PC-3 (cell line): ENCODE measurements around the gene UBE2QL1. TPM values are rescaled to one million over a fixed set of nuclear protein-coding genes. Genes with fewer than 3 reads are reported as not detected.

Experiments used
- ATAC-seq: fragments of 200-7000 bp; cut with Tn5 transposase; 2 replicates; pipeline ENCODE4 v1.9.1; 2020; ENCODE audit warnings: mild to moderate bottlenecking, moderate library complexity
- BruUV-seq: library from RNA; stranded (reverse); fragments of 400-500 nt; replicated peaks from 2 replicates; lab custom pipeline; 2021; lab: Mats Ljungman, UMichigan
- CTCF ChIA-PET: fragments of 300-600 bp; sonication (Branson Sonifier 250); formaldehyde crosslinking; loops from one replicate; lab custom pipeline; 2022; ENCODE audit warnings: antibody characterized with exemption; lab: Charles Lee
- POLR2A ChIA-PET: fragments of 300-600 bp; sonication (Branson Sonifier 250); formaldehyde crosslinking; loops from one replicate; lab custom pipeline; 2022; ENCODE audit warnings: antibody characterized with exemption; ENCODE audit not compliant: unreplicated experiment; lab: Charles Lee
- DNase-seq: peaks from one replicate; pipeline ENCODE4 v3.0.0-alpha.2; 2015
- H2AFZ ChIP-seq: fragments of 300-600 bp; sonication (generic); 2 replicates; pipeline ENCODE4 v1.6.0; 2016; ENCODE audit warnings: antibody characterized with exemption, low read length
- H3F3A ChIP-seq: fragments of 300-600 bp; sonication (generic); one replicate; pipeline ENCODE4 v1.6.0; 2017; ENCODE audit warnings: antibody characterized with exemption, low read length, control low read depth, mild to moderate bottlenecking; ENCODE audit not compliant: unreplicated experiment
- H3K27ac ChIP-seq: fragments of 300-600 bp; sonication (generic); 2 replicates; pipeline ENCODE4 v1.5.1; 2016; ENCODE audit warnings: mild to moderate bottlenecking, low read length
- H3K27me3 ChIP-seq: fragments of 300-600 bp; sonication (generic); 2 replicates; pipeline ENCODE4 v1.6.1; 2016; ENCODE audit warnings: low read length, mixed read lengths
- H3K36me3 ChIP-seq: fragments of 300-600 bp; sonication (generic); 2 replicates; pipeline ENCODE4 v1.6.1; 2016; ENCODE audit warnings: low read depth, mixed run types, low read length, mixed read lengths
- H3K4me1 ChIP-seq: fragments of 300-600 bp; sonication (generic); 2 replicates; pipeline ENCODE4 v1.5.1; 2016; ENCODE audit warnings: low read length; ENCODE audit not compliant: insufficient read depth
- H3K4me2 ChIP-seq: fragments of 300-600 bp; sonication (generic); 2 replicates; pipeline ENCODE4 v1.6.0; 2016; ENCODE audit warnings: low read length
- H3K4me3 ChIP-seq: fragments of 300-600 bp; sonication (generic); 2 replicates; pipeline ENCODE4 v1.5.1; 2016; ENCODE audit warnings: mild to moderate bottlenecking, low read length, mixed read lengths
- H3K79me2 ChIP-seq: fragments of 300-600 bp; sonication (generic); 2 replicates; pipeline ENCODE4 v1.6.1; 2017; ENCODE audit warnings: low read length, mixed read lengths
- H3K9ac ChIP-seq: fragments of 300-600 bp; sonication (generic); 2 replicates; pipeline ENCODE4 v1.6.0; 2016; ENCODE audit warnings: mild to moderate bottlenecking, low read length
- H3K9me2 ChIP-seq: fragments of 300-600 bp; sonication (generic); replicated peaks from 2 replicates; pipeline ENCODE4 v1.6.1; 2016; ENCODE audit warnings: mixed run types, low read length, mixed read lengths
- H3K9me3 ChIP-seq: fragments of 300-600 bp; sonication (generic); 2 replicates; pipeline ENCODE4 v1.6.1; 2016; ENCODE audit warnings: low read length, mixed read lengths
- H4K20me1 ChIP-seq: fragments of 300-600 bp; sonication (generic); 2 replicates; pipeline ENCODE4 v1.6.1; 2016; ENCODE audit warnings: low read length, mixed read lengths
- CTCF ChIP-seq: fragments of 300-600 bp; sonication (generic); conservative IDR thresholded peaks from 2 replicates; pipeline ENCODE4 v1.5.1; 2017; ENCODE audit warnings: antibody characterized with exemption, low read depth, mild to moderate bottlenecking, low read length
- EZH2 ChIP-seq: fragments of 300-600 bp; sonication (generic); IDR thresholded peaks from one replicate; pipeline ENCODE4 v1.6.1; 2017; ENCODE audit warnings: antibody characterized with exemption, mild to moderate bottlenecking, low read length; ENCODE audit not compliant: unreplicated experiment
- EZH2phosphoT487 ChIP-seq: fragments of 300-600 bp; sonication (generic); IDR thresholded peaks from 2 replicates; pipeline ENCODE4 v1.6.1; 2018; ENCODE audit warnings: mild to moderate bottlenecking, antibody characterized with exemption, low read length, borderline replicate concordance
- intact Hi-C: fragments of 100-400 bp; cut with micrococcal nuclease; formaldehyde crosslinking; loops from 2 replicates; pipeline ENCODE4 v1.9.0; 2023
- total RNA-seq: library from RNA; depleted of rRNA; stranded (reverse); fragments of >200 nt; gene quantifications from 2 replicates; pipeline ENCODE4 v1.2.3, GENCODE V29; 2014

Gene UBE2QL1
- total RNA-seq, 1 experiment from 2014 or later = 8.8 TPM

- H3K27ac ChIP-seq = no peak overlapping the region
- intact Hi-C loops = no loop called here
- POLR2A ChIA-PET = no interaction called here
- H3K4me3 ChIP-seq = no peak overlapping the region
- no peaks in the 10 kb centered on the region for H3K9me3 ChIP-seq
- no peaks in the 10 kb centered on the region for H3K4me1 ChIP-seq
- H3K79me2 ChIP-seq = no peaks in the 10 kb centered on the region
- H3K9me2 ChIP-seq = no peaks in the 10 kb centered on the region
- H3F3A ChIP-seq = no peaks in the 10 kb centered on the region
- no peak for ATAC-seq
- BruUV-seq = no TSS peak
- no peaks in the 10 kb centered on the region for H3K36me3 ChIP-seq
- CTCF ChIA-PET = no interaction called here
- H3K9ac ChIP-seq = no peak overlapping the region
- no peaks in the 10 kb centered on the region for H4K20me1 ChIP-seq
- DNase-seq = no peak
- H2AFZ ChIP-seq = no peak overlapping the region
- TF ChIP-seq CTCF (no peak), EZH2phosphoT487 (no peak), EZH2 (no peak)
- H3K27me3 ChIP-seq = no peaks in the 10 kb centered on the region
- no peak overlapping the region for H3K4me2 ChIP-seq
Measured at GRCh38 chr5:6484899-6485298, 36.2 kb downstream of the UBE2QL1 start.

- Histone ChIP-seq H3K79me2 (no peaks in the 10 kb centered on the region), H3K36me3 (no peaks in the 10 kb centered on the region), H2AFZ (no peak overlapping the region), H3K4me1 (no peaks in the 10 kb centered on the region), H3K4me2 (no peak overlapping the region), H3K27ac (no peak overlapping the region), H3K9ac (no peak overlapping the region), H3K27me3 (no peaks in the 10 kb centered on the region), H3F3A (no peaks in the 10 kb centered on the region), H3K9me3 (no peaks in the 10 kb centered on the region), H4K20me1 (no peaks in the 10 kb centered on the region), H3K9me2 (no peaks in the 10 kb centered on the region), H3K4me3 (no peak overlapping the region)
- no peak for DNase-seq
- POLR2A ChIA-PET = no interaction called here
- intact Hi-C loops = no loop called here
- TF ChIP-seq CTCF (no peak), EZH2 (no peak), EZH2phosphoT487 (no peak)
- BruUV-seq = no TSS peak
- no peak for ATAC-seq
- CTCF ChIA-PET = no interaction called here
Measured at GRCh38 chr5:6485441-6485840, 36.8 kb downstream of the UBE2QL1 start.

GRCh38 chr5:6486074-6486473, 37.4 kb downstream of the UBE2QL1 start:
- Histone ChIP-seq H3K9me2 (no peaks in the 10 kb centered on the region), H3K9me3 (no peaks in the 10 kb centered on the region), H3K36me3 (no peaks in the 10 kb centered on the region), H3K27me3 (no peaks in the 10 kb centered on the region), H3K4me2 (no peak overlapping the region), H3K27ac (no peak overlapping the region), H3K4me3 (no peak overlapping the region), H3K4me1 (peaks cover 4% of the 10 kb centered on the region; the same call in 1 of the 2 replicates), H2AFZ (no peak overlapping the region), H4K20me1 (no peaks in the 10 kb centered on the region), H3K9ac (no peak overlapping the region), H3K79me2 (no peaks in the 10 kb centered on the region), H3F3A (no peaks in the 10 kb centered on the region)
- no peak for TF ChIP-seq EZH2
- TF ChIP-seq EZH2phosphoT487 = no peak
- TF ChIP-seq CTCF = no peak
- no TSS peak for BruUV-seq
- no peak for DNase-seq
- no peak for ATAC-seq
- intact Hi-C loops = no loop called here
- ChIA-PET POLR2A (no interaction called here), CTCF (no interaction called here)
